ENCODE results near the gene ZNF33A. TPM values are rescaled to one million over a fixed set of nuclear protein-coding genes. Genes with fewer than 3 reads are reported as not detected.
"Not testable (repeated sequence)": the region's sequence is repeated elsewhere in the genome, so short reads cannot be mapped to it uniquely, and the experiment has no call there.

The ZNF33A gene
- total RNA-seq, 4 donors from 2014 or later, result 24.7 to 50.6 (median 32.2) TPM

DNA sequence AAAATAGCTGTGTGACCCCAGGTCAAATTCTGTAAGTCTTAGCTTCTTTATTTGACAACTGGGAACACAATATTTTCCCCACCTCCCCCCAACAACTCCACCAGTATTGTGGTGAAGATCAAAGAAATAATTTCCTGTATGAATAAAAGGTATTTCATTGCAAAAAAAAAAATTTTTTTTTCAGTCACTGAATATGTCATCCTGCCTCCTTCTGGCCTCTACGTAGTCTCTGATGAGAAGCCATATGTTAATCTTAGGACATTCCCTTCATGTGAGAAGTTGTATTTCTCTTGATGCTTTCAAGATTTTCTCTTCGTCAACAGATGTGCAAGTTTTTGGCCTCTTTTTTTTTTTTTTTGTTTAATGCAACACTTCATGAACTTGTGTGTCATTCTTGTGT, 33.0 kb downstream of the ZNF33A start:
- Histone ChIP-seq H3K27ac (no peak overlapping the region), H3K4me1 (no peaks in the 10 kb centered on the region), H3K27me3 (no peaks in the 10 kb centered on the region), H3K4me3 (no peak overlapping the region), H3K36me3 (peaks cover 0 to 68% of the 10 kb centered on the region in 2 donors), H3K9me3 (no peaks in the 10 kb centered on the region)
- WGBS, 2 donors (ENCODE audit: low coverage in 1 of 2), result 78 to 85% methylated on average over 2 of the region's 2 CpGs
- ATAC-seq, result no peak
- no peak for TF ChIP-seq EP300 (IDR thresholded peaks at IDR 0.05)
- no peak for TF ChIP-seq POLR2AphosphoS5 (IDR thresholded peaks at IDR 0.05)
- no peak for TF ChIP-seq POLR2A (IDR thresholded peaks at IDR 0.05)
- TF ChIP-seq CTCF (IDR thresholded peaks at IDR 0.05), result no peak

- Histone ChIP-seq H3K4me3 (no peak overlapping the region), H3K4me1 (no peaks in the 10 kb centered on the region), H3K27ac (no peak overlapping the region), H3K36me3 (peaks cover 0 to 72% of the 10 kb centered on the region in 2 donors), H3K27me3 (no peaks in the 10 kb centered on the region), H3K9me3 (no peaks in the 10 kb centered on the region)
- TF ChIP-seq POLR2AphosphoS5 (IDR thresholded peaks at IDR 0.05) (no peak), EP300 (IDR thresholded peaks at IDR 0.05) (no peak), POLR2A (IDR thresholded peaks at IDR 0.05) (no peak), CTCF (IDR thresholded peaks at IDR 0.05) (no peak)
- no peak for ATAC-seq
- 60 to 100% methylated on average over 2 of the region's 2 CpGs for WGBS, 2 donors (ENCODE audit: low coverage in 1 of 2)
Measured at GRCh38 chr10:38045129-38045528, 34.7 kb downstream of the ZNF33A start.

DNA sequence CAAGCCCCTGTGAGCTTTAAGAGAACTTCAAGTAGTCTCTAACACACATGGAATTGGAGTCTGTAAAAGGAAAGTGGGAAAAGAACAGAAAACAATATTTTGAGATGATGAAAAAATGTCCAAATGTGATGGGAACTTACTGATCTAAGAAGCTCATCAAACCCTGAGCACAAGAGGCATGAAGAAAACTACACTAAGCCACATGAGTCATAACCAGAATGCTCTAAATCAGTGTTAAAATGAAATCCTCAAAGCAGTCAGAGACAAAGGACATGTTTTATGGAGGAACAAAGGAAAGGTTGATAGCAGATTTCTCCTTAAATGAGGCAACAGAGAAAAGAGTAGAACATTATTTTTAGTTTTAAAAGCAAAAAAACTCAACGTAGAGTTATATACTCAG, 37.2 kb downstream of the ZNF33A start:
- H3K9me3 ChIP-seq, result no peaks in the 10 kb centered on the region
- WGBS, 2 donors (ENCODE audit: low coverage in 1 of 2), result 78 to 100% methylated on average over 1 of the region's 1 CpG
- no peaks in the 10 kb centered on the region for H3K27me3 ChIP-seq
- H3K4me1 ChIP-seq, result no peaks in the 10 kb centered on the region
- H3K27ac ChIP-seq, result no peak overlapping the region
- H3K4me3 ChIP-seq, result no peak overlapping the region
- peaks cover 0 to 66% of the 10 kb centered on the region in 2 donors for H3K36me3 ChIP-seq
- TF ChIP-seq POLR2A (IDR thresholded peaks at IDR 0.05), result no peak
- no peak for TF ChIP-seq EP300 (IDR thresholded peaks at IDR 0.05)
- no peak for TF ChIP-seq CTCF (IDR thresholded peaks at IDR 0.05)
- TF ChIP-seq POLR2AphosphoS5 (IDR thresholded peaks at IDR 0.05), result no peak
- no peak for ATAC-seq

DNA sequence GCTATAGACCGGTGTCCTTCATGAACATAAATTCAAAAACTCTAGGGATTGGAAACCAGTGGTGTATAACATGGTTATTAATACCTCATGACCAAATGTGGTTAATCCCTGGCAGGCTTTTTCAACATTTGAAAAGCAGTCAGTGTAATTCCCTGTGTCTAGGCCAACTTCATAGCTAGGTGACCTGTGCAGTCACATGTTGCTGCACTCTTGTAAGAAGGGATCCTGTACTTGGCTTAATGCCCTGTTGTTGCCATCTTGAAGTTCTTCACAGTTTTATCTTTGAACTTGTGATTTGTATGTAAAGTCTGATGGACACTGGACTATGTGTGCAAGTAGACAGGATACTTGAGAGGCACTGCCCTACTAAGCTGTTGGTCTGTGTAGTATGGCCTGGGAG, 39.7 kb downstream of the ZNF33A start:
- no peak overlapping the region for H3K27ac ChIP-seq
- WGBS, 2 donors (ENCODE audit: low coverage in 1 of 2), result 88% methylated on average over 1 of the region's 1 CpG; no CpG with 5 or more reads in 1 of the 2 donors
- H3K4me3 ChIP-seq, result no peak overlapping the region
- no peaks in the 10 kb centered on the region for H3K4me1 ChIP-seq
- no peaks in the 10 kb centered on the region for H3K27me3 ChIP-seq
- no peak for ATAC-seq
- H3K9me3 ChIP-seq, result peaks cover 0 to 24% (median 0%) of the 10 kb centered on the region in 3 donors
- peaks cover 0 to 64% of the 10 kb centered on the region in 2 donors for H3K36me3 ChIP-seq
- no peak for TF ChIP-seq POLR2AphosphoS5 (IDR thresholded peaks at IDR 0.05)
- TF ChIP-seq EP300 (IDR thresholded peaks at IDR 0.05), result no peak
- TF ChIP-seq POLR2A (IDR thresholded peaks at IDR 0.05), result no peak
- TF ChIP-seq CTCF (IDR thresholded peaks at IDR 0.05), result no peak

DNA sequence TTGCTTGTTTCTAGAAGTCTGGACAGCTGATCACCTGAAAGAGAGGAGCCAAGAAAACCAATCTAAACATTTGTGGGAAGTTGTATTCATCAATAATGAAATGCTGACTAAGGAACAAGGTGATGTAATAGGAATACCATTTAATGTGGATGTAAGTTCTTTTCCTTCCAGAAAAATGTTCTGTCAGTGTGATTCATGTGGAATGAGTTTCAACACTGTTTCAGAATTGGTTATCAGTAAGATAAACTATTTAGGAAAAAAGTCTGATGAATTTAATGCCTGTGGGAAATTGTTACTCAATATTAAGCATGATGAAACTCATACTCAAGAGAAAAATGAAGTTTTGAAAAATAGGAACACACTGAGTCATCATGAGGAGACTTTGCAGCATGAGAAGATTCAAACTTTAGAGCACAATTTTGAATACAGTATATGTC, 43.9 kb downstream of the ZNF33A start:
- H3K4me1 ChIP-seq, result no peaks in the 10 kb centered on the region
- no peak overlapping the region for H3K27ac ChIP-seq
- ATAC-seq, result no peak
- TF ChIP-seq POLR2AphosphoS5 (IDR thresholded peaks at IDR 0.05) (no peak), EP300 (IDR thresholded peaks at IDR 0.05) (no peak), POLR2A (IDR thresholded peaks at IDR 0.05) (no peak), CTCF (IDR thresholded peaks at IDR 0.05) (no peak)
- no peak overlapping the region for H3K4me3 ChIP-seq
- no peaks in the 10 kb centered on the region for H3K27me3 ChIP-seq
- peaks cover 8 to 83% of the 10 kb centered on the region in 2 donors for H3K36me3 ChIP-seq
- peaks cover 0 to 42% (median 0%) of the 10 kb centered on the region in 3 donors for H3K9me3 ChIP-seq

DNA sequence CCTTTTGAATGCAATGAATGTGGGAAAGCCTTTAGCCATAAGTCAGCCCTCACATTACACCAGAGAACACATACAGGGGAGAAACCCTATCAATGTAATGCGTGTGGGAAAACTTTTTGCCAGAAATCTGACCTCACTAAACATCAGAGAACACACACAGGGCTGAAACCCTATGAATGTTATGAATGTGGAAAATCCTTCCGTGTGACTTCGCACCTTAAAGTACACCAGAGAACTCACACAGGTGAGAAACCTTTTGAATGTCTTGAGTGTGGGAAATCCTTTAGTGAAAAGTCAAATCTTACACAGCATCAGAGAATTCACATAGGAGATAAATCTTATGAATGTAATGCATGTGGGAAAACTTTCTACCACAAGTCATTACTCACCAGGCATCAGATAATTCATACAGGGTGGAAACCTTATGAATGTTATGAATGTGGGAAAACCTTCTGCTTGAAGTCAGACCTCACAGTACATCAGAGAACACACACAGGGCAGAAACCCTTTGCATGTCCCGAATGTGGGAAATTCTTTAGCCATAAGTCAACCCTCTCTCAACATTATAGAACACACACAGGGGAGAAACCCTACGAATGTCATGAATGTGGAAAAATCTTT, 44.9 kb downstream of the ZNF33A start:
- H3K4me1 ChIP-seq, H3K27ac ChIP-seq, H3K4me3 ChIP-seq, H3K27me3 ChIP-seq, ATAC-seq: not testable (repeated sequence)
- peaks cover 0 to 42% (median 0%) of the 10 kb centered on the region in 3 donors for H3K9me3 ChIP-seq
- 93 to 94% methylated on average over 4 of the region's 5 CpGs for WGBS, 2 donors (ENCODE audit: low coverage in 1 of 2)
- peaks cover 8 to 86% of the 10 kb centered on the region in 2 donors for H3K36me3 ChIP-seq

GRCh38 chr10:38069663-38070062, 59.2 kb downstream of the ZNF33A start:
- H3K36me3 ChIP-seq, H3K27me3 ChIP-seq, H3K27ac ChIP-seq, H3K4me1 ChIP-seq, ATAC-seq, H3K4me3 ChIP-seq: not testable (repeated sequence)
- peaks cover 0 to 19% (median 0%) of the 10 kb centered on the region in 3 donors for H3K9me3 ChIP-seq
- 81% methylated on average over 1 of the region's 1 CpG; no CpG with 5 or more reads in 1 of the 2 donors for WGBS, 2 donors (ENCODE audit: low coverage in 1 of 2)
